NCI-H1436 (cell line): ENCODE results near the gene TCIRG1.
"Not testable (repeated sequence)": the region's sequence is repeated elsewhere in the genome, so short reads cannot be mapped to it uniquely, and the experiment has no call there.

Experiments used
- DNase-seq: peaks from one replicate; lab custom pipeline; 2025; lab: John Stamatoyannopoulos, UW

Gene TCIRG1

GRCh38 chr11:68083517-68083916, 44.7 kb downstream of the TCIRG1 start:
- no peak for DNase-seq

- no peak for DNase-seq
Measured at GRCh38 chr11:68089679-68090078, 50.9 kb downstream of the TCIRG1 start.

GRCh38 chr11:68090287-68090686, 51.5 kb downstream of the TCIRG1 start:
- DNase-seq: no peak

- no peak for DNase-seq
Measured at GRCh38 chr11:68090706-68091105, 51.9 kb downstream of the TCIRG1 start.

GRCh38 chr11:68092411-68092810, 53.6 kb downstream of the TCIRG1 start:
- DNase-seq: no peak

- DNase-seq: not testable (repeated sequence)
Measured at GRCh38 chr11:68092946-68093345, 54.1 kb downstream of the TCIRG1 start.

GRCh38 chr11:68093565-68093964, 54.7 kb downstream of the TCIRG1 start:
- DNase-seq: no peak

- DNase-seq: no peak
Measured at GRCh38 chr11:68096962-68097361, 58.1 kb downstream of the TCIRG1 start.

GRCh38 chr11:68099057-68099456, 60.2 kb downstream of the TCIRG1 start:
- no peak for DNase-seq

- DNase-seq: no peak
Measured at GRCh38 chr11:68099474-68100405, 60.9 kb downstream of the TCIRG1 start.
